HG03103 (cell line): ENCODE results near the gene PDGFRB.

ENCODE experiments used
- ATAC-seq: cut with Tn5 transposase; IDR thresholded peaks from one replicate; pipeline ENCODE4 v1.9.1; 2021; ENCODE audit warnings: low read depth; ENCODE audit not compliant: unreplicated experiment

Gene PDGFRB

DNA sequence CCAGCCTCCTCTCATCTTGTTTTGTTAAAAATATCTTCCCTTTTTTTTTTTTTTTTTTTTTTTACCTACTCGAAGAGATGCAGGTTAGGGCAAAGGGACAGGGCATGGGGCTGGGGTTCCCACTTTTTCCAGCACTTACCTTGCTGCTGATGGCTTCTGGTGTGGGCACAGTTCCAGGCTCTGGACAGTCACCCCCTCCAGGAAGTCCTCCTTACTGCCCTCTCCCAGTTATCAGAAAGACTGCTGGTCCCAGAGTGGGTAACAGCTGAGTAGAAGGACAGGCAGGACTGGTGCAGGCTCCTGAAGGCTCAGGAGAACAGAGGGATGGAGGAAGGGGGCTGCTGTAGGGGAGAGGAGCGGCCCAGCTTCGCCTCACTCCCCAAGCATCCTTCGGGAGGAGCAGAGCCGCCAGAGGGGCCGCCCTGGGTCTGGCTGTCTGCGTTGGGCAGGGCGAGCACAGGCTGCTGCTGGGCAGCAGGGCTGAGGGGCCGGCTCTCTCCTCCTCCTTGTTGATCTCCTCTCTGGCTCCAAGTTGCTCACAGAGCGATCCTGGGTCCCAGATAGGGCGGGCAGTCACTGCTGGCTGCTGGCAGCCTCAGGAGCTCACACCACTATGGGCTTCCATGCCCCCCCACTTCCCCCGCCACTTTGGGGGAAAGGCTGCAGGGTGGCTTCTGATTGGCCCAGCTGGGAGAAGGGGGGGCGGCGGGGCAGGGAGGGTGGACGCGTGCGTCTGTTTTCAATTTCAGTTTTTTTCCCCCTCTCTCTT lies at the start of gene PDGFRB:
PDGFRB (minus strand) TSS at position 588 of the 769 bp plus-strand sequence. CDS start 18,798 bp downstream, outside the sequence.
- ATAC-seq = no peak

DNA sequence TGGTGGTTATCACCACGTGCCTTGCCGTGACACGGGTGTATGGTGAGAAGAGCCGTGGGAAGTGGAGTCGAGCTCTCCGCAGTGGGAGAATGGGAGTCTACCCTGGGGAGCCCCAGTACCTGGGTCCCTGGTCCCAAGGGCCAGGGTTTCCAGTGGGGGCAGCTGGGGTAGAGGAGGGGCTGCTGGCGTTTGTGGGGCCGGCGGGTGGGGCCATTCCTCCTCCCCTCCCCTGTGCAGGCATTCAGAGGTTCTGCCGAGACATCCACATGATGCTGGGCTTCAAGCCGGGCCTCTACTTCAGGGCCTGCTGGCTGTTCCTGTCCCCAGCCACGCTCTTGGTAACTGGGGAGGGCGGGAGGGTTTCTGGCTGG lies 48.9 kb upstream of the PDGFRB start:
- ATAC-seq = no peak

DNA sequence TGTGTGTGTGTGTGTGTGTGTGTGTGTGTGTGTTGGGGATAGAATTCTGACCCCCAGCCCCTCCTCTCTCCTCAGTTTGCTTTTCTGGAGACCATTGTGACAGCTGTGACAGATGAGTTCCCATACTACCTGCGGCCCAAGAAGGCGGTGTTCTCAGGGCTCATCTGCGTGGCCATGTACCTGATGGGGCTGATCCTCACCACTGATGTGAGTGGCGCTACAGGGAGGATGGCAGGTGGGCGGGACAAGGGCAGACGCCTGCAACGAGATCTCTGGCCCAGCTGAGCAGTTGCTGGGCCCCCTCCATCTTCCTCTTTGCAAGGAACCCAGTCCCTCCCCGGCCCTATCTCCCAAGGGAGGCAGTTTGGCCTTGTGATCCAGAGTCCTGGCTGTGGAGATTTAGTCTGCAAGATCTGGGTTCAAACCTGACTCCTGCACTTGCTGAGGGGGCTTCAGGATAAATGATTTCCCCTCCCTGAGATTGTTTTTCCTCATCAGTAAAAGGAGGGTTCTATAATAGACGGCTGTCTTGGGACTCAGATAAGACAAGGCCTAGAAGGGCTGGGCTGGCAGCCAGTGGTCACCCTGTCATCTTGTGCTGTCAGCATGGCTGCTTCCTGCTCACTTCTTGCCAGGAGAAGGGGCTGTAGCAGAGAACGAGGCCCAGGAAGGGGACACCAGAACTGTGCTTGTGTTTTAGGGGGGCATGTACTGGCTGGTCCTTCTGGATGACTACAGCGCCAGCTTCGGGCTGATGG lies 48.4 kb upstream of the PDGFRB start:
- no peak for ATAC-seq

DNA sequence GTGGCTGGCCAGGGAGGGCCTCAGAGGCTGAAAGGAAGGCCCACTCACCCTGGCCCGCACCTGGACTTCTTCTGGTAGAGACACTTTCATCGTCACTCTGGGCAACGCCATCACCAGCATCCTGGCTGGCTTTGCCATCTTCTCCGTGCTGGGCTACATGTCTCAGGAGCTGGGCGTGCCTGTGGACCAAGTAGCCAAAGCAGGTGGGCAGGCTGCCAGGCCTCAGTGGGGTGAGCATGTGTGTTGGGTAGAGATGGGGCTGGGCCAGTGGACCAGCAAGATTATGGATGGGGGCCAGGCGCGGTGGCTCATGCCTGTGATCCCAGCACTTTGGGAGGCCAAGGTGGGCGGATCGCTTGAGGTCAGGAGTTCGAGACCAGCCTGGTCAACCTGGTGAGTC lies 46.9 kb upstream of the PDGFRB start:
- no peak for ATAC-seq

DNA sequence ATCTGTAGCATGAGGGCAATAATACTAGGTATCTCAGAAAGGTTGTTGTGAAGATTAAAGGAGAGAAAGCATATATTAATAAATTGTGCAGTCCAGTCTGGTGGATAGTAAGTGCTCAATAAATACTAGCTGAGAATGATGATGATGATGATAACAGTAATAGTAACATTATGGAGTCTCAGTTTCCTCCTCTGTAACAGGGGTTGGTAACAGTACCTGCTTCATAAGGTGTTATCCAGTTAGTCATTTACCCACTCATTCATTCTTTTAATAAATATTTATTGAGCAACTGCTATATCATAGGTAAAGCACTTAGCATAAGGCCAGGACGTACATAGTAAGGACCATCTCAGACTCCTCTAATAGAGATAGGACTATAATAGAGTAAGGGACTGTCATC lies 41.8 kb upstream of the PDGFRB start:
- no peak for ATAC-seq

DNA sequence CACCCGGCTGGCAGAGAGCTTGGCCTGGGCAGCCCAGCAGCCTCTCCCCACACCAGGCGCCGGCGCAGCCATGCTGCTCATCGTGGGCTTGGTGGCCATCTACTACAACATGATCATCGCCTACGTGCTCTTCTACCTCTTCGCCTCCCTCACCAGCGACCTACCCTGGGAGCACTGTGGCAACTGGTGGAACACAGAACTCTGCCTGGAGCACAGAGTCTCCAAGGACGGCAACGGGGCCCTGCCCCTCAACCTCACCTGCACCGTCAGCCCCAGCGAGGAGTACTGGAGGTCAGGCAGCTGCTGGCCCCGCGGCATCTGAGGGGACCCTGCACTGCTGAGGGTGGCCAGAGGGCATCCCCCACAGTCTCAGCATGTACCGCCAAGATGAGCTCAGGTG lies 41.3 kb upstream of the PDGFRB start:
- ATAC-seq = no peak

DNA sequence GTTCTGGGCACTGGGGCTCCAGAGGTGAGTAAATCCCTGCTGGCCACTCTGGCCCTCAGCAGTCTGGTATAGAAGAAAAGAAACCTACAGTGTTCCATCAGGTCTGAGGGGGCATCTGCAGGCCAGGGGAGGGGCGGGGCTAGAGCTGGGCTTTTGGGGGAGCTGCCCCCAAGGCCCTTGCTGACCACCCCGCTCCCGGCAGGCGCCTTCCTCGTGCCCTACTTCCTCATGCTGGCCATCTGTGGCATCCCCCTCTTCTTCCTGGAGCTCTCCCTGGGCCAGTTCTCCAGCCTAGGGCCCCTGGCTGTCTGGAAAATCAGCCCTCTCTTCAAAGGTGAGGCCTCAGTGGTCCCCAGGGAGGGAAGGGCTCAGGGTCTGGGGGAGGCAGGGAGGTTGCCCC lies 40.9 kb upstream of the PDGFRB start:
- ATAC-seq = no peak

DNA sequence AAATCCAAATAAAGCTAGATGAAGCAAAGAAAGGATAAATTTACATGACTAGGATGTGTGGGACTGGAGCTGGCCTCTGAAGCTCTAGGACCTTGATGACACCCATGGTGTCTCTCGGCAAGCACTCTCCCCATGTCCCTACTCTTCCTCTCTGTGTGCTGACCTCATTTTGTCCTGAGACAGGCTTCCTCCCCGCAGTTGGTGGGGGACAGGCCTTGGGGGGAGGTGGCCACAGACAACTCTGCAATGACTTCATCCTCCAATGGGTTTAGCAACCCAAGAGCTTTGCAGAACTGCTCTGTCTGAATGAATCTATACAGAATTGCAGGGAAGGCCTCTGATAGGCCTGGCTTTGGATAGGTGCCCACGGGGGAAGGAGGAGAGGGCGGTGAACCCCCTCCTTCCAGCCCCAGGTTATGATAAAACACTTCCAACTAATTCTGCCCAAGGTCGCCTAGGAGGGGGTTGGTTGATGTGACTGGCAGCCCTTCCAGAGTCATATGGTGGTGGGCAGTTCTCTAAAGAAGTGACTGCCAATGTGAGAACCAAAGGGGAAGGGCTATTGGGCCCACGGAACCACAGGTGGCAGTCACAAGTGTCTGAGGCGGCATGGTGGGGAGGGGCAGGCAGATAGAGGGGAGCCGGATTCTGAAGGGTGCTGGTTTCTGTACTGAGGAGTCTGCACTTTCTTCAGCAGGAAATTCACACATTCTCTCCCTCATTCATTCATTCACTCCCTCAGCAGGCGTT lies 40.3 kb upstream of the PDGFRB start:
- no peak for ATAC-seq

DNA sequence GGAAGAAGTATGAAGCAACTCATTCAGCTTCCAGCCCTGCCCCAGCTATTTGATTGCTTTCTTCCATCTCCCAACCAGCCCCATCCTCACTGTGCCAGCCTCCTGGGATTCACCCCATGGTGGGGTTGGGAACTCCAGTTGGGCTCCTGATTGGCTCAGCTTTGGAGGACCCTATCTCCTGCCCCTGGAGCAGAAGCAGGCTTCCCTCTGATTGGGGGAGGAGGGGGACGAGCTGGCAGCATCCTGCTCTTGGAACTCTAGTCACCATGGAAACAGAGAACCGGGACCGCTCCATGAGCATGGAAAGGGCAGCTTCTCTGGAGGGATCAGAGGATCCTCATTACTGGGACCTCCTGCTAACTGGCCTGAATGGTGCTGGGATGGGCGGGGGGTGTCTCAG lies 36.8 kb upstream of the PDGFRB start:
- ATAC-seq = no peak

DNA sequence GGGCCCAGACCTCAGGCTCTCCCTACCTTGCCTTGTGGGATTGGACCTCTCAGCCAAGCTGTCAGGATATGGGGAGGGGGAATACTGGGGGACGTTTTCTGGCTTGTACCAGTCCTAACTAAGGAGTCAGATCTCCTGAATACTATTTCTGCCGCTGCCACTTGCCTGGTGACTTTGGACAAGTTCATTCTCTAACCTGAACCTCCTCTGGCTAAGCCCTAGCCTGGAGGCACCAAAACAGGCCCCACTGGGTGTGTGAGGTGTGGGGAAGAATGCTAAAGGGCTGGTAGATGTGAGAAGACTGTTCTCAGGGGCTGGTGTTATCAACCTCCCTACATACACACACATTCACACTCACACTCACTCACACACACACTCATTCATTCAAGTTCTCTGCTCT lies 35.3 kb upstream of the PDGFRB start:
- ATAC-seq = no peak

DNA sequence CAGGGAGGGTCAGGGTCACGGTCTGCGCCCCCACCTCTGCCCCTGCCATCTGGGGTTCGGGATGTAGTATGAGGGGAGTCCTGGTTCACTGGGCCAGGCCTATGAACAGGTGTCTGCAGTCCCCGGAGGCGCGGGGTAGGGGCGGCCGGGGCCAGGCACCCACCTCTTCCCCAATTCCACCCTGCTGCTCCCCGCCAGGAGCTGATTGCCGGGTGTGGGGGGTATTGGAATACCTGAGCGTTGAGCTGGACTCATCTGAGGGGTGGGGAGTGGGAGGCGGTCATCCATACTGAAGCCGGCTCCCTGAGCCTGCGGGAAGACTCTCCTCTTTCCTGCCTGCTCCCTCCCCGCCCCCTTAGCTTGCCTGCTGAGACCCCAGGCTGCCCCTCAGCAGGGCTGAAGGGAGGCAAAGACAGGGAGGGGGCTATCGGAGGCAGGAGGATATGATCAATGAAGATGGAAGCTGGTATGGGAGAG lies 34.9 kb upstream of the PDGFRB start:
- no peak for ATAC-seq

DNA sequence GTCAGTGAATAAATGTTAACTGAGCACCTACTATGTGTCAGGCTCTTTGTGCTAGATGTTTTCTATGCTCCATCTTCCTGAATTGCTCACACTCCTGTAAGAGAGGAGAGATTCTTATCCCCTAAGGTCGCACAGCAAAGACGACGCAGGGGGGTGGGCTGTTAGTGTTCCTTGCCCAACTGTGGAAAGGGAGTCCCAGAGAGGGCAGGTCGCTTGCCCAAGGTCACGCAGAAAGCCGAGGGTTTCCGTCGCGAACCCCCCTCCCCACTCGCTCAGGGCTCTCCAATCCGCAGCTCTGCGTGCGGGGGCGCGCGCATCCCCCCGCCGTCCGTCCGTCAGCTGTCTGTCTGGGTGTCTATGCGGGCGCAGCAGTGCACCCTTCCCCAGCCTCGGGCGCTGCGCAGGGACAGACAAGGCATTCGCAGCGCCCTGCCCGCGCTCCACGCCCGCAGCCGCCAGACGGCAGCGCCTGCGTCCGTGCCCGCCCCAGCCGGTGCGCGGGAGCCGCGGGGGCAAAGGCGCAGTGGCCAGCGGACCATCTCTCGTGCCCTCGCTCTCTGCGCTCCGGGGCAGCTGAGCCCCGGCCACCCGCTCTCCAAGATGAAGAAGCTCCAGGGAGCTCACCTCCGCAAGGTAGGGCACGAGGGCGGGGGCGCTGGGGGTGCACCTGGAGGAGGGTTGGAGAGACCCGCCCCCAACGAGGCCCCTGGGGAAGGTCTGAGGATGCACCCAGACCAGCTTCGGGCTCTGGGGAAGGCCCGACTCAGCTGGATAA lies 34.3 kb upstream of the PDGFRB start, which contains the start of gene SLC6A7:
SLC6A7 (plus strand) TSS at position 335 of the 775 bp plus-strand sequence; CDS start at position 601, 266 bp downstream.
- no peak for ATAC-seq

DNA sequence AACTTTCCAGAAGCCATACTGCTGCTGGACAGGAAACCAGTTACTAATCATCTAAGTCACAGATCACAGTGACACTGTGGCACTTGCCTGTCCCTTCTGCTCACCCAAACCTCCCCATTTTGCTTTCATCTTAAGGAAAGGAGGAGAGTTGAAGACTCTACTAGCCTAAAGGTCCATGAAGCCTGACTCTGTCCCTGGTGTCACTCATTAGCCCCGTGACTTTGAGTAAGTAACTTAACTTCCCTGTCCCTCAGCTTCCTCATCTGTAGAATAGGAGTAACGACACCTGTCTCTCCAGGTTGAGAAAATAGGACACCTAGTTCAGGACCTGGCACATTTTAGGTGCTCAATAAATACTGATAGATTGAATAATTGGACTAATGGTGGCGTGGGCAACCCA lies 33.7 kb upstream of the PDGFRB start:
- ATAC-seq = no peak

DNA sequence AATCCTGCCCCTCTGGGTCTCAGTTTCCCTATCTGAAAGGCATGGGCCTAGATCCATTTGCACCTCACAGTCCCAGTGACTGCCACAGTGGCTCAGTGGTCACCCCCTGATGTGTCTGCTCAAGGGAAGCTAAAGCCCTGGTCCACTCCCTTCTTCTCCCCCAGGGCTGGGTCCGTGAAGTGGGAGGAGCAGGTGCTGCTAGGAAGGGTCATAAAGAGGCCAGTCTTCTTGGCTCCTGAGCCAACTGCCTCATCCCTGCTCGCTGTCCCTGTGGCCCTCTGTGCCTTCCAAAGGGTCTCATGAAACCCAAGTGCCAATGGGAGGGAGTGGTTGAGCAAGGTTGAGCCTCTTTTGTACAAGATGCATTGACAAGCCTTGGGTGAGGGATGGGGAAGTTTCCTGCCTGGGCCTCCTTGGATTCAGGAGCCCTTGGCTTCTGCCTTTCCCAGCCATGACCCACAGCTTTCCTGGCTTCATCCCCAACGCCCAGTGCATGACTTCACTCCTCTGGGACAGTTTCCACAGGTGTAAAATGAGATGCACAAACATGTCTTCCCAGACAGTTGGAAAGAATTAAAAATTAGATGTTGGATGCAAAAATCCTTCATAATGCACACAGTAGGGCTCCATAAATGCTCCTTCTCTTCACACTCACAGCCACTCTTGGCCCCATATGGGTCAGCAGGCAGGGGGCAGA lies 32.6 kb upstream of the PDGFRB start:
- ATAC-seq = no peak

DNA sequence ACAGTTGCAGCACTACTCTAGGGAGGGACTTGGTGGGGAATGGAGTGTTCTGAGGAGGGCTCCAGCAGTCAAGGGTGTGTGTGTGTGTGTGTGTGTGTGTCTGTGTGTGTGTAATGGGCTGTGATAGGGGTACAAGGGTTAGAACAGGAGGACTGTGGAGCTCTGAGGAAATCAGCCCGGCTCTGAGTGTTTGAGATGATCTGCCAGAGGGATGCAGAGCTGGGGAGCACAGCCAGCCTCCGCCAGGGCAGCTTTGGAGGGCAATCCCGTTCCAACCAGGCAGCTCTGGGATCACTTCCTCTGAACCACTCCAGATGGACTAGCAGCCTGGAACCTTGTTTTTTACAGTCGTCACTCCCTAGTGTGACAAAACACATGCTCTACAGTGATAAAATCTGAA lies 31.3 kb upstream of the PDGFRB start:
- no peak for ATAC-seq

DNA sequence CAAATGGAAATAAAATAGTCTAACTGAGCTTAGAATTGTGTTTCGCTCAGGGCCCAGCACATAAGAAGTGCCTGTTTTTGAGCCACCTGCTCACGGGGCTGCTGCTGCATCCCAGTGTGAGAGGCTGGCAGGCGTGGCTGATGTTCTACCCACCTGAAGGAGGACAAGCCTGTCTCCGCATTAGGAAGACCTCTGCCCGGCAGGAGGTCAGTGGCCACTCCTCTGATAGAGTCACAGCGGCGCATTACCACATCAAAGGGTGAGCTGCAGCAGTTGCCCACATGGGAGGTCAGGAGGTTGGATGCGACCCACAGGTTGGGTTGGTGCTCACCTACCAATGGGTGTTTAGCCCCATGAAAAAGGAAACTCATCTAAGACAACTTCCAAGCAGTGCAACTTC lies 30.5 kb upstream of the PDGFRB start:
- ATAC-seq = no peak

DNA sequence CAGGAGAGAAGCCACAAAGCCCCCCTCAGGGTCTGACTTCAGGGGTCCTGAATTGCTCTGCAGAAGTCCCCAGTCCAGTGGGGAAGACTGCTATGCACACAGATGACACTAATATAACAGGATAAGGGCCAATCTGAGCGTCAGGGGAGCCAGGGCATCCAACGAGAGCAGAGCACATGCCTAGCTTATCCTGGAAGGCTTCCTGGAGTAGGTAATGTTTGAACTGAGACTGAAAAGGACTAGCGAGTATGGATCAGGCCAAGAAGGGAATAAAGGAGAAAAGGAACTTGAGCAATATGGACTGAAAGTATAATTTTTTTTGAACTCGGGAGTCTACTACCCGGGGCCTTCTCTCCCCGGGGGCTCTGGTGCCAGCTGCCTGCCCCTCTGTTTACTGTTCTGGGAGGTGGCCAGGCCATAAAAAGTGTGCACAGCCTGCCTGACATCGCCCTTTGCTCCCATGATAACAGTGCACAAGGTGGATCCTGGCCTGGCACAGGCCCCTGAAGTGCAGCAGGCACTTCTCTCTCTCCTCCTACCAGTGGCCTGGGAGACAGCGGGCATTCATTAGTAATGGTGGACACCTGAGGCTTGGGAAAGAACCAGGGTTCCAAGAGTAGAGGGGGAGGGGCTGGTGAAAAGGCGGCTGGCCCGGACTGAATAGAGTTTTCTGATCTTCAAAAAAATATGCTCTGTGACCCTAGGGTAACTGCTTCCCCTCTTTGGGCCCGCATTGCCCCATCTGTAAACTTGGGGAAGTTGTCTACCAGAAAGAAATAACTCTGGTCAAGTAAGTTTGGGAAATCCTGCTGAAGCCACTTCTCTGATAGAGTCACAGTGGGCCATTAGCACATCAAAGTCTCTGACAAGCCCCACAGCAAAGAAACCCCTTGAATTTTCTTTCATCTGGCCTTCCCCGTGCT lies 29.6 kb upstream of the PDGFRB start:
- ATAC-seq = no peak

DNA sequence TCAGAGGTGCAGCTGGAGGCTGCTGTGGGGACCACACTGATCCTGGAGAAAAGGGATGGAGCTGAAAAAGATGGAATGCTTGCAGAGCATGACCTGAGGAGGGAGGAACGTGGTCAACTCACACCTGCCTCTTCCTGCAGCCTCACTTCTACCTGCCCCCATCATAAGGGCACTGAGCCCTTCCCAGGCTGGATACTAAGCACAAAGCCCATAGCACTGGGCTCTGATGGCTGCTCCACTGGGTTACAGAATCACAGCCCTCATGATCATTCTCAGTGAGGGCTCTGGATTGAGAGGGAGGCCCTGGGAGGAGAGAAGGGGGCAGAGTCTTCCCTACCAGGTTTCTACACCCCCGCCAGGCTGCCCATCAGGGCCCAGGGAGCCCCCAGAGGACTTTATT lies 28.4 kb upstream of the PDGFRB start:
- ATAC-seq = no peak

DNA sequence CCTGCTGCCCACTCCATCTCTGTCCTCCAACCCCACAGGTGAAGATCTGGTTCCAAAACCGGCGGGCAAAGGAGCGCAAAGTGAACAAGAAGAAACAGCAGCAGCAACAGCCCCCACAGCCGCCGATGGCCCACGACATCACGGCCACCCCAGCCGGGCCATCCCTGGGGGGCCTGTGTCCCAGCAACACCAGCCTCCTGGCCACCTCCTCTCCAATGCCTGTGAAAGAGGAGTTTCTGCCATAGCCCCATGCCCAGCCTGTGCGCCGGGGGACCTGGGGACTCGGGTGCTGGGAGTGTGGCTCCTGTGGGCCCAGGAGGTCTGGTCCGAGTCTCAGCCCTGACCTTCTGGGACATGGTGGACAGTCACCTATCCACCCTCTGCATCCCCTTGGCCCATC lies 27.8 kb upstream of the PDGFRB start:
- ATAC-seq = no peak
